WTC11 (cell line): ENCODE measurements around the gene GARRE1. TPM values are rescaled to one million over a fixed set of nuclear protein-coding genes. Genes with fewer than 3 reads are reported as not detected.

ENCODE experiments used
- ATAC-seq: fragments of 200-7000 bp; cut with Tn5 transposase; 2 replicates; pipeline ENCODE4 v1.10.0; 2021; ENCODE audit warnings: mild to moderate bottlenecking, moderate library complexity
- CTCF ChIA-PET: fragments of 300-600 bp; sonication (Branson Sonifier 250); formaldehyde crosslinking; loops from one replicate; lab custom pipeline; 2021; ENCODE audit warnings: antibody characterized with exemption; lab: Charles Lee
- POLR2A ChIA-PET: fragments of 350-600 bp; sonication (Branson Sonifier 250); formaldehyde crosslinking; loops from one replicate; lab custom pipeline; 2021; ENCODE audit warnings: antibody characterized with exemption; lab: Charles Lee
- DNase-seq: peaks from one replicate; pipeline ENCODE4 v3.0.0; 2021; ENCODE audit warnings: low spot score
- H3K27ac Mint-ChIP-seq: 2 replicates; pipeline ENCODE4 v1.8.0; 2021; ENCODE audit warnings: mixed read lengths
- H3K27me3 Mint-ChIP-seq: 2 replicates; pipeline ENCODE4 v1.8.0; 2021; ENCODE audit warnings: low read depth, mild to moderate bottlenecking, moderate library complexity, mixed read lengths
- H3K36me3 Mint-ChIP-seq: 2 replicates; pipeline ENCODE4 v1.8.0; 2021; ENCODE audit warnings: mixed read lengths
- H3K4me1 Mint-ChIP-seq: 2 replicates; pipeline ENCODE4 v1.8.0; 2022; ENCODE audit warnings: mixed read lengths
- H3K4me3 Mint-ChIP-seq: 2 replicates; pipeline ENCODE4 v1.8.0; 2021; ENCODE audit warnings: mild to moderate bottlenecking, moderate library complexity, mixed read lengths
- H3K9me3 Mint-ChIP-seq: 2 replicates; pipeline ENCODE4 v1.8.0; 2021; ENCODE audit warnings: mixed read lengths
- CBFB ChIP-seq: sonication (generic); formaldehyde crosslinking; IDR thresholded peaks from 2 replicates; pipeline ENCODE4 v1.8.1; 2022; ENCODE audit warnings: mild to moderate bottlenecking, low read depth, missing genetic modification reagents
- CDX4 ChIP-seq: fragments of 250-450 bp; sonication (Bioruptor Pico); IDR thresholded peaks from 2 replicates; pipeline ENCODE4 v1.9.0; 2021; ENCODE audit warnings: moderate library complexity, mild to moderate bottlenecking, inconsistent platforms, borderline replicate concordance
- ERG ChIP-seq: fragments of 250-450 bp; sonication (Bioruptor Pico); IDR thresholded peaks from 2 replicates; pipeline ENCODE4 v1.8.0; 2021; ENCODE audit warnings: mild to moderate bottlenecking
- ETV6 ChIP-seq: sonication (generic); formaldehyde crosslinking; IDR thresholded peaks from 2 replicates; pipeline ENCODE4 v1.8.1; 2022; ENCODE audit warnings: mild to moderate bottlenecking, missing genetic modification reagents
- GABPB1 ChIP-seq: sonication (generic); formaldehyde crosslinking; IDR thresholded peaks from 2 replicates; pipeline ENCODE4 v1.8.1; 2023; ENCODE audit warnings: mild to moderate bottlenecking, missing genetic modification reagents
- HMGA2 ChIP-seq: fragments of 250-450 bp; sonication (Bioruptor Pico); IDR thresholded peaks from 2 replicates; pipeline ENCODE4 v1.4.0; 2021; ENCODE audit warnings: mild to moderate bottlenecking, moderate library complexity
- NR2C2 ChIP-seq: sonication (generic); formaldehyde crosslinking; IDR thresholded peaks from 2 replicates; pipeline ENCODE4 v1.8.0; 2022; ENCODE audit warnings: mild to moderate bottlenecking, missing genetic modification reagents
- OVOL2 ChIP-seq: fragments of 250-450 bp; sonication (Bioruptor Pico); IDR thresholded peaks from 2 replicates; pipeline ENCODE4 v1.9.0; 2021; ENCODE audit warnings: mild to moderate bottlenecking, borderline replicate concordance
- PREB ChIP-seq: sonication (generic); formaldehyde crosslinking; IDR thresholded peaks from 2 replicates; pipeline ENCODE4 v1.8.1; 2022; ENCODE audit warnings: mild to moderate bottlenecking, missing genetic modification reagents, moderate library complexity, borderline replicate concordance
- RORB ChIP-seq: fragments of 250-450 bp; sonication (Bioruptor Pico); IDR thresholded peaks from 2 replicates; pipeline ENCODE4 v1.9.0; 2021; ENCODE audit warnings: mild to moderate bottlenecking
- TP53 ChIP-seq: sonication (generic); formaldehyde crosslinking; IDR thresholded peaks from 2 replicates; pipeline ENCODE4 v1.8.1; 2023; ENCODE audit warnings: mild to moderate bottlenecking, missing genetic modification reagents
- ZBTB21 ChIP-seq: sonication (generic); formaldehyde crosslinking; IDR thresholded peaks from 2 replicates; pipeline ENCODE4 v1.8.1; 2023; ENCODE audit warnings: mild to moderate bottlenecking, missing genetic modification reagents, borderline replicate concordance
- ZMAT4 ChIP-seq: fragments of 250-450 bp; sonication (Bioruptor Pico); IDR thresholded peaks from 2 replicates; pipeline ENCODE4 v1.9.0; 2021; ENCODE audit warnings: mild to moderate bottlenecking
- ZNF671 ChIP-seq: fragments of 250-450 bp; sonication (Bioruptor Pico); IDR thresholded peaks from 2 replicates; pipeline ENCODE4 v1.8.0; 2021; ENCODE audit warnings: mild to moderate bottlenecking
- total RNA-seq: library from RNA; stranded (reverse); gene quantifications from 3 replicates; pipeline ENCODE4 v1.2.3, GENCODE V29; 2021
- TF ChIP-seq, protein P1 (sequence below): sonication (generic); formaldehyde crosslinking; conservative IDR thresholded peaks from 2 replicates; pipeline ENCODE4 v1.8.1; 2023; ENCODE audit warnings: mild to moderate bottlenecking, low read depth, missing genetic modification reagents, moderate library complexity
- TF ChIP-seq, protein P2 (sequence below): sonication (generic); formaldehyde crosslinking; IDR thresholded peaks from 2 replicates; pipeline ENCODE4 v1.8.0; 2022; ENCODE audit warnings: mild to moderate bottlenecking, missing genetic modification reagents
- TF ChIP-seq, protein P3 (sequence below): fragments of 200-600 bp; IDR thresholded peaks from 2 replicates; pipeline ENCODE4 v1.8.0; 2022; ENCODE audit warnings: antibody characterized with exemption
- TF ChIP-seq, protein P4 (sequence below): sonication (generic); formaldehyde crosslinking; IDR thresholded peaks from 2 replicates; pipeline ENCODE4 v1.8.1; 2023; ENCODE audit warnings: mild to moderate bottlenecking, missing genetic modification reagents, borderline replicate concordance
- TF ChIP-seq, protein P5 (sequence below): sonication (generic); formaldehyde crosslinking; IDR thresholded peaks from 2 replicates; pipeline ENCODE4 v1.8.0; 2022; ENCODE audit warnings: mild to moderate bottlenecking, missing genetic modification reagents

The GARRE1 gene
- total RNA-seq, 1 experiment from 2014 or later, result 16.7 TPM

DNA sequence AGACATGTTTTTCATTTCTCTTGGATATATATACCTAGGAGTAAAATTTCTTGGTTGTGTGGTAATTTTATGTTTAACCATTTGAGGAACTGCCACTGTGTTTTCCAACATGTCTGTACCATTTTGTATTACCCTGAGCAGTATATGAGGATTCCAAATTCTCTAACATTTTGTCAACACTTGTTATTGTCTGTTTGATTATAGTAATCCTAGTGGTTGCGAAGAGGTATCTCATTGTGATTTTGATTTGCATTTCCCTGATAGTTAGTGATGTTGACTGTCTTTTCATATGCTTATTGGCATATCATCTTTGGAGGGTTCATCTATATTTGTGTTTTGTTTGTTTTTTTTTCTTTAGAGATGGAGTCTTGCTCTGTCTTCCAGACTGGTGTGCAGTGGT lies 21.4 kb downstream of the GARRE1 start:
- ATAC-seq, result no peak
- Mint-ChIP-seq H3K36me3 (peaks cover 7% of the 10 kb centered on the region; the same call in 1 of the 2 replicates), H3K27me3 (no peaks in the 10 kb centered on the region), H3K4me3 (no peak overlapping the region), H3K27ac (no peak overlapping the region)
- no peak for DNase-seq
- no peak for TF ChIP-seq TP53 (CRISPR knock-in tag)
- no peak for TF ChIP-seq ZNF671 (CRISPR knock-in tag)
- TF ChIP-seq ZMAT4, result no peak
- no peak for TF ChIP-seq ZBTB21
- TF ChIP-seq, protein P1, sequence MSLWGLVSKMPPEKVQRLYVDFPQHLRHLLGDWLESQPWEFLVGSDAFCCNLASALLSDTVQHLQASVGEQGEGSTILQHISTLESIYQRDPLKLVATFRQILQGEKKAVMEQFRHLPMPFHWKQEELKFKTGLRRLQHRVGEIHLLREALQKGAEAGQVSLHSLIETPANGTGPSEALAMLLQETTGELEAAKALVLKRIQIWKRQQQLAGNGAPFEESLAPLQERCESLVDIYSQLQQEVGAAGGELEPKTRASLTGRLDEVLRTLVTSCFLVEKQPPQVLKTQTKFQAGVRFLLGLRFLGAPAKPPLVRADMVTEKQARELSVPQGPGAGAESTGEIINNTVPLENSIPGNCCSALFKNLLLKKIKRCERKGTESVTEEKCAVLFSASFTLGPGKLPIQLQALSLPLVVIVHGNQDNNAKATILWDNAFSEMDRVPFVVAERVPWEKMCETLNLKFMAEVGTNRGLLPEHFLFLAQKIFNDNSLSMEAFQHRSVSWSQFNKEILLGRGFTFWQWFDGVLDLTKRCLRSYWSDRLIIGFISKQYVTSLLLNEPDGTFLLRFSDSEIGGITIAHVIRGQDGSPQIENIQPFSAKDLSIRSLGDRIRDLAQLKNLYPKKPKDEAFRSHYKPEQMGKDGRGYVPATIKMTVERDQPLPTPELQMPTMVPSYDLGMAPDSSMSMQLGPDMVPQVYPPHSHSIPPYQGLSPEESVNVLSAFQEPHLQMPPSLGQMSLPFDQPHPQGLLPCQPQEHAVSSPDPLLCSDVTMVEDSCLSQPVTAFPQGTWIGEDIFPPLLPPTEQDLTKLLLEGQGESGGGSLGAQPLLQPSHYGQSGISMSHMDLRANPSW (CRISPR knock-in tag), result no peak
- TF ChIP-seq, protein P2, sequence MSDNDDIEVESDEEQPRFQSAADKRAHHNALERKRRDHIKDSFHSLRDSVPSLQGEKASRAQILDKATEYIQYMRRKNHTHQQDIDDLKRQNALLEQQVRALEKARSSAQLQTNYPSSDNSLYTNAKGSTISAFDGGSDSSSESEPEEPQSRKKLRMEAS (CRISPR knock-in tag), result no peak
- TF ChIP-seq, protein P3, sequence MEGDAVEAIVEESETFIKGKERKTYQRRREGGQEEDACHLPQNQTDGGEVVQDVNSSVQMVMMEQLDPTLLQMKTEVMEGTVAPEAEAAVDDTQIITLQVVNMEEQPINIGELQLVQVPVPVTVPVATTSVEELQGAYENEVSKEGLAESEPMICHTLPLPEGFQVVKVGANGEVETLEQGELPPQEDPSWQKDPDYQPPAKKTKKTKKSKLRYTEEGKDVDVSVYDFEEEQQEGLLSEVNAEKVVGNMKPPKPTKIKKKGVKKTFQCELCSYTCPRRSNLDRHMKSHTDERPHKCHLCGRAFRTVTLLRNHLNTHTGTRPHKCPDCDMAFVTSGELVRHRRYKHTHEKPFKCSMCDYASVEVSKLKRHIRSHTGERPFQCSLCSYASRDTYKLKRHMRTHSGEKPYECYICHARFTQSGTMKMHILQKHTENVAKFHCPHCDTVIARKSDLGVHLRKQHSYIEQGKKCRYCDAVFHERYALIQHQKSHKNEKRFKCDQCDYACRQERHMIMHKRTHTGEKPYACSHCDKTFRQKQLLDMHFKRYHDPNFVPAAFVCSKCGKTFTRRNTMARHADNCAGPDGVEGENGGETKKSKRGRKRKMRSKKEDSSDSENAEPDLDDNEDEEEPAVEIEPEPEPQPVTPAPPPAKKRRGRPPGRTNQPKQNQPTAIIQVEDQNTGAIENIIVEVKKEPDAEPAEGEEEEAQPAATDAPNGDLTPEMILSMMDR, result no peak
- TF ChIP-seq PREB (CRISPR knock-in tag), result no peak
- TF ChIP-seq GABPB1 (CRISPR knock-in tag), result no peak
- no peak for TF ChIP-seq RORB (CRISPR knock-in tag)
- no peak for TF ChIP-seq ERG (CRISPR knock-in tag)
- no peak for TF ChIP-seq ETV6 (CRISPR knock-in tag)
- TF ChIP-seq, all 79 proteins: peak for 0
- ChIA-PET POLR2A (no interaction called here), CTCF (no interaction called here)
- peaks cover 11% of the 10 kb centered on the region for H3K9me3 Mint-ChIP-seq
- H3K4me1 Mint-ChIP-seq, result peaks cover 4% of the 10 kb centered on the region

- Mint-ChIP-seq H3K9me3 (peaks cover 11% of the 10 kb centered on the region), H3K27ac (peak overlapping the region; percentile 11), H3K36me3 (peaks cover 7% of the 10 kb centered on the region; the same call in 1 of the 2 replicates), H3K27me3 (no peaks in the 10 kb centered on the region), H3K4me1 (peaks cover 4% of the 10 kb centered on the region), H3K4me3 (no peak overlapping the region)
- POLR2A ChIA-PET, result no interaction called here
- ATAC-seq, result no peak
- DNase-seq, result no peak
- CTCF ChIA-PET, result no interaction called here
- no peak for TF ChIP-seq HMGA2
- TF ChIP-seq ZNF671 (CRISPR knock-in tag), result no peak
- no peak for TF ChIP-seq OVOL2
- no peak for TF ChIP-seq CBFB (CRISPR knock-in tag)
- TF ChIP-seq, protein P4, sequence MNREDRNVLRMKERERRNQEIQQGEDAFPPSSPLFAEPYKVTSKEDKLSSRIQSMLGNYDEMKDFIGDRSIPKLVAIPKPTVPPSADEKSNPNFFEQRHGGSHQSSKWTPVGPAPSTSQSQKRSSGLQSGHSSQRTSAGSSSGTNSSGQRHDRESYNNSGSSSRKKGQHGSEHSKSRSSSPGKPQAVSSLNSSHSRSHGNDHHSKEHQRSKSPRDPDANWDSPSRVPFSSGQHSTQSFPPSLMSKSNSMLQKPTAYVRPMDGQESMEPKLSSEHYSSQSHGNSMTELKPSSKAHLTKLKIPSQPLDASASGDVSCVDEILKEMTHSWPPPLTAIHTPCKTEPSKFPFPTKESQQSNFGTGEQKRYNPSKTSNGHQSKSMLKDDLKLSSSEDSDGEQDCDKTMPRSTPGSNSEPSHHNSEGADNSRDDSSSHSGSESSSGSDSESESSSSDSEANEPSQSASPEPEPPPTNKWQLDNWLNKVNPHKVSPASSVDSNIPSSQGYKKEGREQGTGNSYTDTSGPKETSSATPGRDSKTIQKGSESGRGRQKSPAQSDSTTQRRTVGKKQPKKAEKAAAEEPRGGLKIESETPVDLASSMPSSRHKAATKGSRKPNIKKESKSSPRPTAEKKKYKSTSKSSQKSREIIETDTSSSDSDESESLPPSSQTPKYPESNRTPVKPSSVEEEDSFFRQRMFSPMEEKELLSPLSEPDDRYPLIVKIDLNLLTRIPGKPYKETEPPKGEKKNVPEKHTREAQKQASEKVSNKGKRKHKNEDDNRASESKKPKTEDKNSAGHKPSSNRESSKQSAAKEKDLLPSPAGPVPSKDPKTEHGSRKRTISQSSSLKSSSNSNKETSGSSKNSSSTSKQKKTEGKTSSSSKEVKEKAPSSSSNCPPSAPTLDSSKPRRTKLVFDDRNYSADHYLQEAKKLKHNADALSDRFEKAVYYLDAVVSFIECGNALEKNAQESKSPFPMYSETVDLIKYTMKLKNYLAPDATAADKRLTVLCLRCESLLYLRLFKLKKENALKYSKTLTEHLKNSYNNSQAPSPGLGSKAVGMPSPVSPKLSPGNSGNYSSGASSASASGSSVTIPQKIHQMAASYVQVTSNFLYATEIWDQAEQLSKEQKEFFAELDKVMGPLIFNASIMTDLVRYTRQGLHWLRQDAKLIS (CRISPR knock-in tag), result no peak
- TF ChIP-seq NR2C2 (CRISPR knock-in tag), result no peak
- TF ChIP-seq, protein P3, result no peak
- TF ChIP-seq CDX4, result no peak
- TF ChIP-seq, protein P5, sequence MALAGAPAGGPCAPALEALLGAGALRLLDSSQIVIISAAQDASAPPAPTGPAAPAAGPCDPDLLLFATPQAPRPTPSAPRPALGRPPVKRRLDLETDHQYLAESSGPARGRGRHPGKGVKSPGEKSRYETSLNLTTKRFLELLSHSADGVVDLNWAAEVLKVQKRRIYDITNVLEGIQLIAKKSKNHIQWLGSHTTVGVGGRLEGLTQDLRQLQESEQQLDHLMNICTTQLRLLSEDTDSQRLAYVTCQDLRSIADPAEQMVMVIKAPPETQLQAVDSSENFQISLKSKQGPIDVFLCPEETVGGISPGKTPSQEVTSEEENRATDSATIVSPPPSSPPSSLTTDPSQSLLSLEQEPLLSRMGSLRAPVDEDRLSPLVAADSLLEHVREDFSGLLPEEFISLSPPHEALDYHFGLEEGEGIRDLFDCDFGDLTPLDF, result no peak
Measured at GRCh38 chr19:34276614-34277013, 22.3 kb downstream of the GARRE1 start.
